HFFc6 (cell line): ENCODE results near the gene DDIT4. TPM values are rescaled to one million over a fixed set of nuclear protein-coding genes. Genes with fewer than 3 reads are reported as not detected.

Experiments
- DNase-seq: peaks from one replicate; pipeline ENCODE4 v3.0.0-alpha.2; 2018
- H3K27ac Mint-ChIP-seq: 2 replicates; pipeline ENCODE4 v1.8.0; 2020; ENCODE audit warnings: mild to moderate bottlenecking, mixed read lengths
- H3K27me3 Mint-ChIP-seq: 2 replicates; pipeline ENCODE4 v1.8.0; 2021; ENCODE audit warnings: mild to moderate bottlenecking, moderate library complexity, mixed read lengths; ENCODE audit not compliant: insufficient read depth
- H3K36me3 Mint-ChIP-seq: 2 replicates; pipeline ENCODE4 v1.8.0; 2021; ENCODE audit warnings: low read depth, mixed read lengths
- H3K4me1 Mint-ChIP-seq: 2 replicates; pipeline ENCODE4 v1.8.0; 2020; ENCODE audit warnings: low read depth, mixed read lengths
- H3K4me3 Mint-ChIP-seq: 2 replicates; pipeline ENCODE4 v1.8.0; 2020; ENCODE audit warnings: mild to moderate bottlenecking, moderate library complexity, mixed read lengths
- H3K9me3 Mint-ChIP-seq: 2 replicates; pipeline ENCODE4 v1.8.0; 2020; ENCODE audit warnings: mild to moderate bottlenecking, mixed read lengths
- CTCF ChIP-seq: fragments of 200-600 bp; sonication (generic); IDR thresholded peaks from 2 replicates; pipeline ENCODE4 v1.5.0; 2021; ENCODE audit warnings: antibody characterized with exemption, mild to moderate bottlenecking
- total RNA-seq, 6 experiments: library from RNA; stranded (reverse); fragmentation: NEBNext Ultra II Directional; extraction: Animal tissue kit (Norgen Biotek cat#: 25700); gene quantifications; 2 replicates in 1 of 6; 3 replicates in 5 of 6; pipeline ENCODE4 v1.2.3, GENCODE V29; 2021

Gene DDIT4
- total RNA-seq, 6 experiments from 2014 or later, result 27.7 to 32.4 (median 30.0) TPM

- TF ChIP-seq CTCF, result no peak
- peak; percentile 71 for DNase-seq
- Mint-ChIP-seq H3K9me3 (no peaks in the 10 kb centered on the region), H3K27me3 (peaks cover 2% of the 10 kb centered on the region), H3K27ac (peak overlapping the region; percentile 86), H3K4me3 (no peak overlapping the region), H3K4me1 (peaks cover 37% of the 10 kb centered on the region), H3K36me3 (no peaks in the 10 kb centered on the region)
These were observed 34.7 kb downstream of the DDIT4 start for GRCh38 chr10:72308320-72308987.

GRCh38 chr10:72309290-72310240 lies 35.8 kb downstream of the DDIT4 start:
- peak overlapping the region; percentile 86; the same call in 1 of the 2 replicates for H3K27ac Mint-ChIP-seq
- H3K4me3 Mint-ChIP-seq, result no peak overlapping the region
- no peaks in the 10 kb centered on the region; the same call in 1 of the 2 replicates for H3K27me3 Mint-ChIP-seq
- DNase-seq, result no peak
- no peak for TF ChIP-seq CTCF
- no peaks in the 10 kb centered on the region for H3K9me3 Mint-ChIP-seq
- H3K4me1 Mint-ChIP-seq, result peaks cover 37% of the 10 kb centered on the region
- no peaks in the 10 kb centered on the region for H3K36me3 Mint-ChIP-seq

GRCh38 chr10:72310241-72310633 lies 36.5 kb downstream of the DDIT4 start:
- no peak for TF ChIP-seq CTCF
- no peak for DNase-seq
- H3K4me1 Mint-ChIP-seq, result peaks cover 38% of the 10 kb centered on the region
- H3K27ac Mint-ChIP-seq, result no peak overlapping the region
- no peaks in the 10 kb centered on the region for H3K36me3 Mint-ChIP-seq
- H3K27me3 Mint-ChIP-seq, result no peaks in the 10 kb centered on the region; the same call in 1 of the 2 replicates
- no peak overlapping the region for H3K4me3 Mint-ChIP-seq
- no peaks in the 10 kb centered on the region for H3K9me3 Mint-ChIP-seq

- no peaks in the 10 kb centered on the region; the same call in 1 of the 2 replicates for H3K27me3 Mint-ChIP-seq
- TF ChIP-seq CTCF, result no peak
- no peak for DNase-seq
- no peaks in the 10 kb centered on the region for H3K36me3 Mint-ChIP-seq
- no peak overlapping the region for H3K27ac Mint-ChIP-seq
- H3K4me1 Mint-ChIP-seq, result peaks cover 38% of the 10 kb centered on the region
- no peaks in the 10 kb centered on the region for H3K9me3 Mint-ChIP-seq
- no peak overlapping the region for H3K4me3 Mint-ChIP-seq
These were observed 36.9 kb downstream of the DDIT4 start for GRCh38 chr10:72310636-72311035.

- DNase-seq, result no peak
- no peak for TF ChIP-seq CTCF
- H3K9me3 Mint-ChIP-seq, result no peaks in the 10 kb centered on the region
- H3K27ac Mint-ChIP-seq, result no peak overlapping the region
- H3K4me3 Mint-ChIP-seq, result no peak overlapping the region
- no peaks in the 10 kb centered on the region; the same call in 1 of the 2 replicates for H3K27me3 Mint-ChIP-seq
- H3K36me3 Mint-ChIP-seq, result no peaks in the 10 kb centered on the region
- peaks cover 43% of the 10 kb centered on the region for H3K4me1 Mint-ChIP-seq
These were observed 37.9 kb downstream of the DDIT4 start for GRCh38 chr10:72311667-72312066.
